Osteocyte (in vitro differentiated cells): ENCODE results near the gene SMG9. TPM values are rescaled to one million over a fixed set of nuclear protein-coding genes. Genes with fewer than 3 reads are reported as not detected.

Experiments used
- DNase-seq: peaks from one replicate; pipeline ENCODE4 v3.0.0; 2021; ENCODE audit warnings: mixed read lengths; ENCODE audit not compliant: unreplicated experiment; ENCODE audit errors: extremely low spot score
- H3K27ac Mint-ChIP-seq: one replicate; pipeline ENCODE4 v1.8.0; 2021; ENCODE audit warnings: mild to moderate bottlenecking, mixed read lengths; ENCODE audit not compliant: unreplicated experiment
- H3K27me3 Mint-ChIP-seq: one replicate; pipeline ENCODE4 v1.8.0; 2021; ENCODE audit warnings: mixed read lengths; ENCODE audit not compliant: unreplicated experiment
- H3K36me3 Mint-ChIP-seq: one replicate; pipeline ENCODE4 v1.8.0; 2021; ENCODE audit warnings: mixed read lengths; ENCODE audit not compliant: unreplicated experiment
- H3K4me1 Mint-ChIP-seq: one replicate; pipeline ENCODE4 v1.8.0; 2021; ENCODE audit warnings: mixed read lengths; ENCODE audit not compliant: unreplicated experiment
- H3K4me3 Mint-ChIP-seq: one replicate; pipeline ENCODE4 v1.8.0; 2021; ENCODE audit warnings: mild to moderate bottlenecking, moderate library complexity, mixed read lengths; ENCODE audit not compliant: unreplicated experiment
- H3K9me3 Mint-ChIP-seq: one replicate; pipeline ENCODE4 v1.8.0; 2021; ENCODE audit warnings: mixed read lengths; ENCODE audit not compliant: unreplicated experiment
- total RNA-seq: library from RNA; stranded (reverse); gene quantifications from 2 replicates; pipeline ENCODE4 v1.2.1, GENCODE V29; 2021
- TF ChIP-seq, protein P1 (sequence below): fragments of 200-600 bp; sonication (generic); IDR thresholded peaks from 2 replicates; pipeline ENCODE4 v1.5.0; 2021; ENCODE audit warnings: antibody characterized with exemption, mild to moderate bottlenecking, moderate library complexity

The SMG9 gene
- total RNA-seq, 1 donor from 2014 or later: 71.0 TPM

- Mint-ChIP-seq H3K9me3 (peaks cover 13% of the 10 kb centered on the region), H3K27me3 (peaks cover 18% of the 10 kb centered on the region), H3K27ac (no peak overlapping the region), H3K36me3 (no peaks in the 10 kb centered on the region), H3K4me1 (no peaks in the 10 kb centered on the region), H3K4me3 (no peak overlapping the region)
- DNase-seq: no peak
- TF ChIP-seq, protein P1, sequence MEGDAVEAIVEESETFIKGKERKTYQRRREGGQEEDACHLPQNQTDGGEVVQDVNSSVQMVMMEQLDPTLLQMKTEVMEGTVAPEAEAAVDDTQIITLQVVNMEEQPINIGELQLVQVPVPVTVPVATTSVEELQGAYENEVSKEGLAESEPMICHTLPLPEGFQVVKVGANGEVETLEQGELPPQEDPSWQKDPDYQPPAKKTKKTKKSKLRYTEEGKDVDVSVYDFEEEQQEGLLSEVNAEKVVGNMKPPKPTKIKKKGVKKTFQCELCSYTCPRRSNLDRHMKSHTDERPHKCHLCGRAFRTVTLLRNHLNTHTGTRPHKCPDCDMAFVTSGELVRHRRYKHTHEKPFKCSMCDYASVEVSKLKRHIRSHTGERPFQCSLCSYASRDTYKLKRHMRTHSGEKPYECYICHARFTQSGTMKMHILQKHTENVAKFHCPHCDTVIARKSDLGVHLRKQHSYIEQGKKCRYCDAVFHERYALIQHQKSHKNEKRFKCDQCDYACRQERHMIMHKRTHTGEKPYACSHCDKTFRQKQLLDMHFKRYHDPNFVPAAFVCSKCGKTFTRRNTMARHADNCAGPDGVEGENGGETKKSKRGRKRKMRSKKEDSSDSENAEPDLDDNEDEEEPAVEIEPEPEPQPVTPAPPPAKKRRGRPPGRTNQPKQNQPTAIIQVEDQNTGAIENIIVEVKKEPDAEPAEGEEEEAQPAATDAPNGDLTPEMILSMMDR: no peak
Observed at GRCh38 chr19:43692877-43693276, 61.9 kb downstream of the SMG9 start.

DNA sequence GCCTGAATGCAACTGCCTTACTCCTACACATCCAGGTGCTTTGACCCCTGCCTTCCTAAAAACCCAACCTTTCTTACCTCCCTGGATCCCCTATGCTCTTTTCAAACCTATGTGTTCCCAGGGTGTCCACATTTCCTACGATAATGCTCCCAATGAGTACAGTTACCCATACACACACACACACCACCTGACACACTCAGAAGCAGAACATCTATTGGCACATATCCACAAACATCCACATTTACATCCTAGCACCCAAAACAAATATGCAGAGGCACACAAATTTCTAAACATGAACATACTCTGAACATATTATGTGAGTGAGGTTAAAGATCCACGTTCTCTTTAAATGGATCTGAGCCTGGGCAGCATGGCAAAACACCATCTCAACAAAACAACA is 62.4 kb downstream of the SMG9 start:
- Mint-ChIP-seq H3K4me3 (no peak overlapping the region), H3K27me3 (peaks cover 18% of the 10 kb centered on the region), H3K4me1 (no peaks in the 10 kb centered on the region), H3K9me3 (peaks cover 13% of the 10 kb centered on the region), H3K36me3 (no peaks in the 10 kb centered on the region), H3K27ac (no peak overlapping the region)
- TF ChIP-seq, protein P1: no peak
- DNase-seq: no peak

DNA sequence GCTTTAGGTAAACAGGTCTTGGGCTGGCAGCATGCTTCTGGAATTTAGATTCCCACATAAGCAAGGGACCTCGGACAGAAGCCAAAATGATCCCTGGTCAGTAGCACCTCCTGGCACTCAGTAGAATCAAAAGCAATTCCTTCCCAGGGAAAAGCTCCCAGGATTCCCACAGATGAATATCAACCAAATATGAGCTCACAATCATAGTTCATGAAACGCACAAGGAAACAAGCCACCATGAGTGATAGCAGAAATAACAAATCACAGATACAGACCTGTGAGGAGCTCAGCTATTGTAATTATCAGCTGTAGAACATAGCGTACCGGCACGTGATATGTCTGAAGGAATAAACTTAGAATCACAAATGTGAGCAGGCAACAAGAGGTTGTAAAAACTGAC is 63.0 kb downstream of the SMG9 start:
- TF ChIP-seq, protein P1: no peak
- H3K4me3 Mint-ChIP-seq: no peak overlapping the region
- no peak overlapping the region for H3K27ac Mint-ChIP-seq
- DNase-seq: no peak
- peaks cover 13% of the 10 kb centered on the region for H3K9me3 Mint-ChIP-seq
- H3K36me3 Mint-ChIP-seq: no peaks in the 10 kb centered on the region
- peaks cover 18% of the 10 kb centered on the region for H3K27me3 Mint-ChIP-seq
- peaks cover 4% of the 10 kb centered on the region for H3K4me1 Mint-ChIP-seq

DNA sequence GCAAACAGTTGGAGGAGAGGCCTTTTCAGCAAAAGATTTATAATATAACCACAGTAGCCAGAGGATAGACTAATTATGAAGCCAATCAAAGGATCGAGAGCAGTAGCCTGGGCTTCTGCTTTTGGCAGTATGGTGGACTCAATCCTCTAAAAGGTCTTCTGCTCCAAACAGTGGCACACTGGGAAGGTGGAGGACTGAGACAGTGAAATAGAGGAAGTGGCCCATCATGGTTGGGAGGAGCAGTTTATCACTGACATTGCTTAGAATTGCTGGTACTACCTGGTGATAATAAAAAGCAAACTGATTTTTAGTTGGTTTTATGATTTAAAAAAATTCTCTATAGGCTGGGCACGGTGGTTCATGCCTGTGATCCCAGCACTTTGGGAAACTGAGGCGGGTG is 63.9 kb downstream of the SMG9 start:
- H3K9me3 Mint-ChIP-seq: peaks cover 13% of the 10 kb centered on the region
- peaks cover 4% of the 10 kb centered on the region for H3K4me1 Mint-ChIP-seq
- H3K36me3 Mint-ChIP-seq: no peaks in the 10 kb centered on the region
- no peak overlapping the region for H3K27ac Mint-ChIP-seq
- no peak for DNase-seq
- TF ChIP-seq, protein P1: no peak
- H3K27me3 Mint-ChIP-seq: peaks cover 18% of the 10 kb centered on the region
- H3K4me3 Mint-ChIP-seq: no peak overlapping the region

- no peak overlapping the region for H3K4me3 Mint-ChIP-seq
- no peak overlapping the region for H3K27ac Mint-ChIP-seq
- H3K9me3 Mint-ChIP-seq: peaks cover 13% of the 10 kb centered on the region
- TF ChIP-seq, protein P1: no peak
- H3K27me3 Mint-ChIP-seq: peaks cover 18% of the 10 kb centered on the region
- H3K36me3 Mint-ChIP-seq: no peaks in the 10 kb centered on the region
- peaks cover 4% of the 10 kb centered on the region for H3K4me1 Mint-ChIP-seq
- no peak for DNase-seq
Observed at GRCh38 chr19:43690444-43690843, 64.3 kb downstream of the SMG9 start.
